ENCODE results near the gene LTB4R2.

LTB4R2 gene

GRCh38 chr14:24281636-24282035 is 28.3 kb upstream of the LTB4R2 start:
- Mint-ChIP-seq H3K9me3 (no peaks in the 10 kb centered on the region), H3K27me3 (no peaks in the 10 kb centered on the region), H3K27ac (peak overlapping the region in 1 of 2 donors; percentile 9), H3K4me1 (ENCODE audit: low read depth in 2 of 2) (peaks cover 13 to 15% of the 10 kb centered on the region in 2 donors), H3K4me3 (no peak overlapping the region), H3K36me3 (ENCODE audit: insufficient read depth) (peaks cover 2% of the 10 kb centered on the region)
- no peak for DNase-seq
- ATAC-seq (replicated peaks): no peak

GRCh38 chr14:24282736-24283135 is 27.2 kb upstream of the LTB4R2 start:
- no peak overlapping the region for H3K27ac Mint-ChIP-seq
- H3K4me3 Mint-ChIP-seq: no peak overlapping the region
- DNase-seq (no peak), ATAC-seq (replicated peaks) (no peak)
- H3K9me3 Mint-ChIP-seq: no peaks in the 10 kb centered on the region
- peaks cover 2% of the 10 kb centered on the region for H3K36me3 Mint-ChIP-seq (ENCODE audit: insufficient read depth)
- no peaks in the 10 kb centered on the region for H3K27me3 Mint-ChIP-seq
- H3K4me1 Mint-ChIP-seq (ENCODE audit: low read depth in 2 of 2): peaks cover 13 to 15% of the 10 kb centered on the region in 2 donors

- Mint-ChIP-seq H3K36me3 (ENCODE audit: insufficient read depth) (peaks cover 2% of the 10 kb centered on the region), H3K4me1 (ENCODE audit: low read depth in 2 of 2) (peaks cover 8 to 13% of the 10 kb centered on the region in 2 donors), H3K4me3 (no peak overlapping the region), H3K9me3 (no peaks in the 10 kb centered on the region), H3K27ac (peak overlapping the region in 1 of 2 donors; percentile 31), H3K27me3 (no peaks in the 10 kb centered on the region)
- no peak for DNase-seq
- no peak for ATAC-seq (replicated peaks)
Measured at GRCh38 chr14:24283796-24284460, 26.0 kb upstream of the LTB4R2 start.

- ATAC-seq (replicated peaks) (no peak), DNase-seq (no peak)
- H3K9me3 Mint-ChIP-seq: no peaks in the 10 kb centered on the region
- H3K27ac Mint-ChIP-seq: peak overlapping the region; percentile 31 to 46
- H3K4me1 Mint-ChIP-seq (ENCODE audit: low read depth in 2 of 2): peaks cover 3 to 8% of the 10 kb centered on the region in 2 donors
- H3K36me3 Mint-ChIP-seq (ENCODE audit: insufficient read depth): peaks cover 2% of the 10 kb centered on the region
- H3K27me3 Mint-ChIP-seq: no peaks in the 10 kb centered on the region
- H3K4me3 Mint-ChIP-seq: no peak overlapping the region
Measured at GRCh38 chr14:24284501-24285035, 25.4 kb upstream of the LTB4R2 start.

- Mint-ChIP-seq H3K4me3 (no peak overlapping the region), H3K27ac (peak overlapping the region in 1 of 2 donors; percentile 46), H3K9me3 (no peaks in the 10 kb centered on the region), H3K4me1 (ENCODE audit: low read depth in 2 of 2) (peaks cover 0 to 4% of the 10 kb centered on the region in 2 donors), H3K27me3 (no peaks in the 10 kb centered on the region), H3K36me3 (ENCODE audit: insufficient read depth) (peaks cover 4% of the 10 kb centered on the region)
- ATAC-seq (replicated peaks) (no peak), DNase-seq (no peak)
Measured at GRCh38 chr14:24285351-24285750, 24.6 kb upstream of the LTB4R2 start.

GRCh38 chr14:24286996-24287395 is 22.9 kb upstream of the LTB4R2 start:
- Mint-ChIP-seq H3K9me3 (no peaks in the 10 kb centered on the region), H3K36me3 (ENCODE audit: insufficient read depth) (peaks cover 6% of the 10 kb centered on the region), H3K27ac (peak overlapping the region in 1 of 2 donors; percentile 36), H3K4me1 (ENCODE audit: low read depth in 2 of 2) (no peaks in the 10 kb centered on the region), H3K4me3 (no peak overlapping the region), H3K27me3 (no peaks in the 10 kb centered on the region)
- no peak for DNase-seq
- no peak for ATAC-seq (replicated peaks)

- Mint-ChIP-seq H3K36me3 (ENCODE audit: insufficient read depth) (peaks cover 20% of the 10 kb centered on the region), H3K27me3 (no peaks in the 10 kb centered on the region), H3K9me3 (no peaks in the 10 kb centered on the region), H3K4me3 (no peak overlapping the region), H3K27ac (peak overlapping the region in 1 of 2 donors; percentile 57), H3K4me1 (ENCODE audit: low read depth in 2 of 2) (no peaks in the 10 kb centered on the region)
- ATAC-seq (replicated peaks) (peak; percentile 12), DNase-seq (no peak)
Measured at GRCh38 chr14:24289649-24290280, 20.2 kb upstream of the LTB4R2 start.

- Mint-ChIP-seq H3K36me3 (ENCODE audit: insufficient read depth) (peaks cover 26% of the 10 kb centered on the region), H3K4me1 (ENCODE audit: low read depth in 2 of 2) (no peaks in the 10 kb centered on the region), H3K4me3 (no peak overlapping the region), H3K9me3 (no peaks in the 10 kb centered on the region), H3K27me3 (no peaks in the 10 kb centered on the region), H3K27ac (peak overlapping the region in 1 of 2 donors; percentile 79)
- ATAC-seq (replicated peaks) (no peak), DNase-seq (no peak)
Measured at GRCh38 chr14:24290746-24291145, 19.2 kb upstream of the LTB4R2 start.

- Mint-ChIP-seq H3K4me1 (ENCODE audit: low read depth in 2 of 2) (peaks cover 2 to 7% of the 10 kb centered on the region in 2 donors), H3K36me3 (ENCODE audit: insufficient read depth) (peaks cover 31% of the 10 kb centered on the region), H3K4me3 (no peak overlapping the region), H3K27me3 (no peaks in the 10 kb centered on the region), H3K9me3 (no peaks in the 10 kb centered on the region), H3K27ac (peak overlapping the region in 1 of 2 donors; percentile 35)
- DNase-seq (no peak), ATAC-seq (replicated peaks) (no peak)
Measured at GRCh38 chr14:24291446-24292117, 18.4 kb upstream of the LTB4R2 start.

- Mint-ChIP-seq H3K4me3 (no peak overlapping the region), H3K27me3 (no peaks in the 10 kb centered on the region), H3K4me1 (ENCODE audit: low read depth in 2 of 2) (peaks cover 6 to 13% of the 10 kb centered on the region in 2 donors), H3K36me3 (ENCODE audit: insufficient read depth) (peaks cover 35% of the 10 kb centered on the region), H3K9me3 (no peaks in the 10 kb centered on the region), H3K27ac (peak overlapping the region in 1 of 2 donors; percentile 35)
- no peak for ATAC-seq (replicated peaks)
- no peak for DNase-seq
Measured at GRCh38 chr14:24292118-24292807, 17.7 kb upstream of the LTB4R2 start.

GRCh38 chr14:24293525-24293924 is 16.4 kb upstream of the LTB4R2 start:
- Mint-ChIP-seq H3K4me3 (no peak overlapping the region), H3K9me3 (no peaks in the 10 kb centered on the region), H3K36me3 (ENCODE audit: insufficient read depth) (peaks cover 37% of the 10 kb centered on the region), H3K4me1 (ENCODE audit: low read depth in 2 of 2) (peaks cover 11 to 19% of the 10 kb centered on the region in 2 donors), H3K27me3 (no peaks in the 10 kb centered on the region), H3K27ac (no peak overlapping the region)
- ATAC-seq (replicated peaks) (no peak), DNase-seq (no peak)

- H3K4me3 Mint-ChIP-seq: peak overlapping the region in 1 of 2 donors; percentile 5
- peaks cover 31 to 43% of the 10 kb centered on the region in 2 donors for H3K4me1 Mint-ChIP-seq (ENCODE audit: low read depth in 2 of 2)
- peaks cover 46% of the 10 kb centered on the region for H3K36me3 Mint-ChIP-seq (ENCODE audit: insufficient read depth)
- H3K9me3 Mint-ChIP-seq: no peaks in the 10 kb centered on the region
- ATAC-seq (replicated peaks) (peak; percentile 65), DNase-seq (peak; percentile 62 to 69 (median 68))
- H3K27ac Mint-ChIP-seq: peak overlapping the region; percentile 86 to 92
- H3K27me3 Mint-ChIP-seq: no peaks in the 10 kb centered on the region
Measured at GRCh38 chr14:24296341-24297157, 13.4 kb upstream of the LTB4R2 start.

All from effector memory CD8-positive, alpha-beta T cell (primary cell).